HUES64 (cell line): ENCODE measurements around the gene CCR5AS.

Experiments used
- H3K27ac ChIP-seq: 2 replicates; pipeline ENCODE4 v1.7.0; 2013; ENCODE audit warnings: low read depth, low read length, inconsistent platforms
- H3K27me3 ChIP-seq: 2 replicates; pipeline ENCODE4 v1.6.1; 2013; ENCODE audit warnings: mild to moderate bottlenecking, low read length; ENCODE audit not compliant: insufficient read depth
- H3K36me3 ChIP-seq: 2 replicates; pipeline ENCODE4 v1.6.1; 2013; ENCODE audit warnings: mild to moderate bottlenecking, low read length; ENCODE audit not compliant: insufficient read depth
- H3K4me1 ChIP-seq: 2 replicates; pipeline ENCODE4 v1.6.1; 2013; ENCODE audit warnings: mild to moderate bottlenecking, low read length, moderate library complexity; ENCODE audit not compliant: insufficient read depth
- H3K4me3 ChIP-seq: 2 replicates; pipeline ENCODE4 v1.5.1; 2013; ENCODE audit warnings: mild to moderate bottlenecking, low read length, moderate library complexity
- H3K9ac ChIP-seq: 2 replicates; pipeline ENCODE4 v1.6.1; 2013; ENCODE audit warnings: mild to moderate bottlenecking, low read depth, low read length
- H3K9me3 ChIP-seq: 2 replicates; pipeline ENCODE4 v1.6.1; 2013; ENCODE audit warnings: low read depth, low read length; ENCODE audit not compliant: insufficient read depth
- WGBS: fragments of 150-250, 120-280 bp; methylation state at CpG from one replicate; pipeline ENCODE4 v1.1.7; 2013; ENCODE audit warnings: missing lambda C conversion rate; 5-methylcytosine and 5-hydroxymethylcytosine counted together

The CCR5AS gene

DNA sequence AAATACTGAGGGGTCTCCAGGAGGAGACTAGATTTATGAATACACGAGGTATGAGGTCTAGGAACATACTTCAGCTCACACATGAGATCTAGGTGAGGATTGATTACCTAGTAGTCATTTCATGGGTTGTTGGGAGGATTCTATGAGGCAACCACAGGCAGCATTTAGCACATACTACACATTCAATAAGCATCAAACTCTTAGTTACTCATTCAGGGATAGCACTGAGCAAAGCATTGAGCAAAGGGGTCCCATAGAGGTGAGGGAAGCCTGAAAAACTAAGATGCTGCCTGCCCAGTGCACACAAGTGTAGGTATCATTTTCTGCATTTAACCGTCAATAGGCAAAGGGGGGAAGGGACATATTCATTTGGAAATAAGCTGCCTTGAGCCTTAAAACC lies 31.6 kb downstream of the CCR5AS start:
- no peaks in the 10 kb centered on the region for H3K27me3 ChIP-seq

DNA sequence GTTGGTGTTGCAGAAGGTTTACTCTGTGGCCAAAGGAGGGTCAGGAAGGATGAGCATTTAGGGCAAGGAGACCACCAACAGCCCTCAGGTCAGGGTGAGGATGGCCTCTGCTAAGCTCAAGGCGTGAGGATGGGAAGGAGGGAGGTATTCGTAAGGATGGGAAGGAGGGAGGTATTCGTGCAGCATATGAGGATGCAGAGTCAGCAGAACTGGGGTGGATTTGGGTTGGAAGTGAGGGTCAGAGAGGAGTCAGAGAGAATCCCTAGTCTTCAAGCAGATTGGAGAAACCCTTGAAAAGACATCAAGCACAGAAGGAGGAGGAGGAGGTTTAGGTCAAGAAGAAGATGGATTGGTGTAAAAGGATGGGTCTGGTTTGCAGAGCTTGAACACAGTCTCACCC lies 32.1 kb downstream of the CCR5AS start:
- Histone ChIP-seq H3K27me3 (no peaks in the 10 kb centered on the region), H3K4me1 (no peaks in the 10 kb centered on the region), H3K36me3 (no peaks in the 10 kb centered on the region), H3K9ac (no peak overlapping the region), H3K9me3 (no peaks in the 10 kb centered on the region), H3K27ac (no peak overlapping the region), H3K4me3 (no peak overlapping the region)
- WGBS, result 87% methylated on average over 3 of the region's 3 CpGs

More for the DNA sequence above, 31.6 kb downstream of the CCR5AS start:
- Histone ChIP-seq H3K4me1 (0 out of 2 replicates have a peak, but pooled peaks cover 2% of the 10 kb centered on the region), H3K9ac (no peak overlapping the region), H3K9me3 (no peaks in the 10 kb centered on the region), H3K36me3 (no peaks in the 10 kb centered on the region), H3K4me3 (no peak overlapping the region), H3K27ac (no peak overlapping the region)
- WGBS, result 92% methylated on average over 2 of the region's 2 CpGs

DNA sequence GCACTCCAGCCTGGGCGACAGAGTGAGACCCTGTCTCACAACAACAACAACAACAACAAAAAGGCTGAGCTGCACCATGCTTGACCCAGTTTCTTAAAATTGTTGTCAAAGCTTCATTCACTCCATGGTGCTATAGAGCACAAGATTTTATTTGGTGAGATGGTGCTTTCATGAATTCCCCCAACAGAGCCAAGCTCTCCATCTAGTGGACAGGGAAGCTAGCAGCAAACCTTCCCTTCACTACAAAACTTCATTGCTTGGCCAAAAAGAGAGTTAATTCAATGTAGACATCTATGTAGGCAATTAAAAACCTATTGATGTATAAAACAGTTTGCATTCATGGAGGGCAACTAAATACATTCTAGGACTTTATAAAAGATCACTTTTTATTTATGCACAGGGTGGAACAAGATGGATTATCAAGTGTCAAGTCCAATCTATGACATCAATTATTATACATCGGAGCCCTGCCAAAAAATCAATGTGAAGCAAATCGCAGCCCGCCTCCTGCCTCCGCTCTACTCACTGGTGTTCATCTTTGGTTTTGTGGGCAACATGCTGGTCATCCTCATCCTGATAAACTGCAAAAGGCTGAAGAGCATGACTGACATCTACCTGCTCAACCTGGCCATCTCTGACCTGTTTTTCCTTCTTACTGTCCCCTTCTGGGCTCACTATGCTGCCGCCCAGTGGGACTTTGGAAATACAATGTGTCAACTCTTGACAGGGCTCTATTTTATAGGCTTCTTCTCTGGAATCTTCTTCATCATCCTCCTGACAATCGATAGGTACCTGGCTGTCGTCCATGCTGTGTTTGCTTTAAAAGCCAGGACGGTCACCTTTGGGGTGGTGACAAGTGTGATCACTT lies 34.1 kb downstream of the CCR5AS start:
- no peaks in the 10 kb centered on the region for H3K27me3 ChIP-seq
- H3K27ac ChIP-seq, result no peak overlapping the region
- no peaks in the 10 kb centered on the region for H3K9me3 ChIP-seq
- H3K36me3 ChIP-seq, result no peaks in the 10 kb centered on the region
- 93% methylated on average over 9 of the region's 9 CpGs for WGBS
- H3K4me1 ChIP-seq, result no peaks in the 10 kb centered on the region
- H3K4me3 ChIP-seq, result no peak overlapping the region
- H3K9ac ChIP-seq, result no peak overlapping the region

DNA sequence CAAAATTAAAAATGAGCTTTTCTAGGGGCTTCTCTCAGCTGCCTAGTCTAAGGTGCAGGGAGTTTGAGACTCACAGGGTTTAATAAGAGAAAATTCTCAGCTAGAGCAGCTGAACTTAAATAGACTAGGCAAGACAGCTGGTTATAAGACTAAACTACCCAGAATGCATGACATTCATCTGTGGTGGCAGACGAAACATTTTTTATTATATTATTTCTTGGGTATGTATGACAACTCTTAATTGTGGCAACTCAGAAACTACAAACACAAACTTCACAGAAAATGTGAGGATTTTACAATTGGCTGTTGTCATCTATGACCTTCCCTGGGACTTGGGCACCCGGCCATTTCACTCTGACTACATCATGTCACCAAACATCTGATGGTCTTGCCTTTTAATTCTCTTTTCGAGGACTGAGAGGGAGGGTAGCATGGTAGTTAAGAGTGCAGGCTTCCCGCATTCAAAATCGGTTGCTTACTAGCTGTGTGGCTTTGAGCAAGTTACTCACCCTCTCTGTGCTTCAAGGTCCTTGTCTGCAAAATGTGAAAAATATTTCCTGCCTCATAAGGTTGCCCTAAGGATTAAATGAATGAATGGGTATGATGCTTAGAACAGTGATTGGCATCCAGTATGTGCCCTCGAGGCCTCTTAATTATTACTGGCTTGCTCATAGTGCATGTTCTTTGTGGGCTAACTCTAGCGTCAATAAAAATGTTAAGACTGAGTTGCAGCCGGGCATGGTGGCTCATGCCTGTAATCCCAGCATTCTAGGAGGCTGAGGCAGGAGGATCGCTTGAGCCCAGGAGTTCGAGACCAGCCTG lies 35.1 kb downstream of the CCR5AS start:
- Histone ChIP-seq H3K4me3 (no peak overlapping the region), H3K27me3 (no peaks in the 10 kb centered on the region), H3K27ac (no peak overlapping the region), H3K4me1 (no peaks in the 10 kb centered on the region), H3K9ac (no peak overlapping the region), H3K36me3 (no peaks in the 10 kb centered on the region), H3K9me3 (no peaks in the 10 kb centered on the region)
- WGBS, result 80% methylated on average over 9 of the region's 10 CpGs

DNA sequence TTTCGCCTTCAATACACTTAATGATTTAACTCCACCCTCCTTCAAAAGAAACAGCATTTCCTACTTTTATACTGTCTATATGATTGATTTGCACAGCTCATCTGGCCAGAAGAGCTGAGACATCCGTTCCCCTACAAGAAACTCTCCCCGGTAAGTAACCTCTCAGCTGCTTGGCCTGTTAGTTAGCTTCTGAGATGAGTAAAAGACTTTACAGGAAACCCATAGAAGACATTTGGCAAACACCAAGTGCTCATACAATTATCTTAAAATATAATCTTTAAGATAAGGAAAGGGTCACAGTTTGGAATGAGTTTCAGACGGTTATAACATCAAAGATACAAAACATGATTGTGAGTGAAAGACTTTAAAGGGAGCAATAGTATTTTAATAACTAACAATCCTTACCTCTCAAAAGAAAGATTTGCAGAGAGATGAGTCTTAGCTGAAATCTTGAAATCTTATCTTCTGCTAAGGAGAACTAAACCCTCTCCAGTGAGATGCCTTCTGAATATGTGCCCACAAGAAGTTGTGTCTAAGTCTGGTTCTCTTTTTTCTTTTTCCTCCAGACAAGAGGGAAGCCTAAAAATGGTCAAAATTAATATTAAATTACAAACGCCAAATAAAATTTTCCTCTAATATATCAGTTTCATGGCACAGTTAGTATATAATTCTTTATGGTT lies 35.9 kb downstream of the CCR5AS start, which contains the start of gene CCR5:
Gene CCR5 (plus strand): TSS at position 108 of the 680 bp plus-strand sequence. CDS start 1,957 bp downstream, outside the sequence.
- no peak within 1 kb of the TSS for H3K4me3 ChIP-seq
- H3K9me3 ChIP-seq, result no peaks in the 10 kb centered on the region
- H3K36me3 ChIP-seq, result no peaks in the 10 kb centered on the region
- no peak within 1 kb of the TSS for H3K9ac ChIP-seq
- no peaks in the 10 kb centered on the region for H3K27me3 ChIP-seq
- WGBS, result 91% methylated on average over 3 of the region's 5 CpGs
- no peak within 1 kb of the TSS for H3K27ac ChIP-seq
- H3K4me1 ChIP-seq, result no peaks in the 10 kb centered on the region

DNA sequence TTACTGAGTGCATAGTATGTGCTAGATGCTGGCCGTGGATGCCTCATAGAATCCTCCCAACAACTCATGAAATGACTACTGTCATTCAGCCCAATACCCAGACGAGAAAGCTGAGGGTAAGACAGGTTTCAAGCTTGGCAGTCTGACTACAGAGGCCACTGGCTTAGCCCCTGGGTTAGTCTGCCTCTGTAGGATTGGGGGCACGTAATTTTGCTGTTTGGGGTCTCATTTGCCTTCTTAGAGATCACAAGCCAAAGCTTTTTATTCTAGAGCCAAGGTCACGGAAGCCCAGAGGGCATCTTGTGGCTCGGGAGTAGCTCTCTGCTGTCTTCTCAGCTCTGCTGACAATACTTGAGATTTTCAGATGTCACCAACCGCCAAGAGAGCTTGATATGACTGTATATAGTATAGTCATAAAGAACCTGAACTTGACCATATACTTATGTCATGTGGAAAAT lies 37.2 kb downstream of the CCR5AS start:
- Histone ChIP-seq H3K9me3 (no peaks in the 10 kb centered on the region), H3K4me3 (no peak overlapping the region), H3K36me3 (no peaks in the 10 kb centered on the region), H3K4me1 (no peaks in the 10 kb centered on the region), H3K27me3 (no peaks in the 10 kb centered on the region), H3K9ac (no peak overlapping the region), H3K27ac (no peak overlapping the region)
- 89% methylated on average over 5 of the region's 6 CpGs for WGBS

DNA sequence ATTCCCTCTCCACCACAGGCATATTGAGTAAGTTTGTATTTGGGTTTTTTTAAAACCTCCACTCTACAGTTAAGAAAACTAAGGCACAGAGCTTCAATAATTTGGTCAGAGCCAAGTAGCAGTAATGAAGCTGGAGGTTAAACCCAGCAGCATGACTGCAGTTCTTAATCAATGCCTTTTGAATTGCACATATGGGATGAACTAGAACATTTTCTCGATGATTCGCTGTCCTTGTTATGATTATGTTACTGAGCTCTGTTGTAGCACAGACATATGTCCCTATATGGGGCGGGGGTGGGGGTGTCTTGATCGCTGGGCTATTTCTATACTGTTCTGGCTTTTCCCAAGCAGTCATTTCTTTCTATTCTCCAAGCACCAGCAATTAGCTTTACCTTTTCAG lies 37.7 kb downstream of the CCR5AS start:
- 96% methylated on average over 4 of the region's 4 CpGs for WGBS

DNA sequence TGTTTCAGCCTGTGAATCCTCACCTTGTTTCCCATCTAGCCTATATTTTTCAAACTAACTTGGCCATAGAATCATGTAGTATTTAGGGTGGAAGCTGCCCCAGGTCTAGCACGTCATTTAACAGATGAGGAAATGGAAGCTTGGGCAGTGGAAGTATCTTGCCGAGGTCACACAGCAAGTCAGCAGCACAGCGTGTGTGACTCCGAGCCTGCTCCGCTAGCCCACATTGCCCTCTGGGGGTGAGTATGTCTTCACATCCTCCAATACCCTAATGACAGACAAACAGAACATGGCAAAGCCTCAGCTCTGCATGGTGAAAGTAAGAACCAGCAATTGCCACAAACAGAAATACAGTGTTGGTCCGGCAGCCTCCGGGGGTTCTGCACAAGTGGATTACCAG lies 38.3 kb downstream of the CCR5AS start:
- Histone ChIP-seq H3K9me3 (no peaks in the 10 kb centered on the region), H3K4me1 (no peaks in the 10 kb centered on the region), H3K27me3 (no peaks in the 10 kb centered on the region), H3K27ac (no peak overlapping the region), H3K36me3 (no peaks in the 10 kb centered on the region), H3K4me3 (no peak overlapping the region), H3K9ac (no peak overlapping the region)
- WGBS, result 51% methylated on average over 7 of the region's 7 CpGs

More for the DNA sequence above, 37.7 kb downstream of the CCR5AS start:
- Histone ChIP-seq H3K9me3 (no peaks in the 10 kb centered on the region), H3K4me1 (no peaks in the 10 kb centered on the region), H3K27me3 (no peaks in the 10 kb centered on the region), H3K36me3 (no peaks in the 10 kb centered on the region), H3K9ac (no peak overlapping the region), H3K4me3 (no peak overlapping the region), H3K27ac (no peak overlapping the region)

DNA sequence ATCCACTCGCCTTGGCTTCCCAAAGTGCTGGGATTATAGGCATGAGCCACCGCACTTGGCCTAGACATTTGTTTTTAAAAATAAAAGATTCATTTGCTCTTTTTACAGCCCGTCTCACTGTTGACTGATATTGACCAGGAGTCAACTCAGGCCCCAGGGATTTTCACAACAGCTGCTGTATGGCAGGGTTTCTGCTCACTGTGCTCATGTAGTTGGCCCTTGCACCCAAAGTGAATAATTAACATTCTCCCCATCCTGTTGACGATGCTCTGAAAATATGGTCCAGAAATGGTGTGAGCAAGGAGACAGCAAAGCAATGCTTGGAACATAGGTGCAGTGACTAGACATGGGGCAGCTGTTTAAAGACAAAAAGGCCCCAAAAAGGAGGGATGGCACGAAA lies 39.1 kb downstream of the CCR5AS start:
- H3K27me3 ChIP-seq, result no peaks in the 10 kb centered on the region
- H3K4me3 ChIP-seq, result no peak overlapping the region

DNA sequence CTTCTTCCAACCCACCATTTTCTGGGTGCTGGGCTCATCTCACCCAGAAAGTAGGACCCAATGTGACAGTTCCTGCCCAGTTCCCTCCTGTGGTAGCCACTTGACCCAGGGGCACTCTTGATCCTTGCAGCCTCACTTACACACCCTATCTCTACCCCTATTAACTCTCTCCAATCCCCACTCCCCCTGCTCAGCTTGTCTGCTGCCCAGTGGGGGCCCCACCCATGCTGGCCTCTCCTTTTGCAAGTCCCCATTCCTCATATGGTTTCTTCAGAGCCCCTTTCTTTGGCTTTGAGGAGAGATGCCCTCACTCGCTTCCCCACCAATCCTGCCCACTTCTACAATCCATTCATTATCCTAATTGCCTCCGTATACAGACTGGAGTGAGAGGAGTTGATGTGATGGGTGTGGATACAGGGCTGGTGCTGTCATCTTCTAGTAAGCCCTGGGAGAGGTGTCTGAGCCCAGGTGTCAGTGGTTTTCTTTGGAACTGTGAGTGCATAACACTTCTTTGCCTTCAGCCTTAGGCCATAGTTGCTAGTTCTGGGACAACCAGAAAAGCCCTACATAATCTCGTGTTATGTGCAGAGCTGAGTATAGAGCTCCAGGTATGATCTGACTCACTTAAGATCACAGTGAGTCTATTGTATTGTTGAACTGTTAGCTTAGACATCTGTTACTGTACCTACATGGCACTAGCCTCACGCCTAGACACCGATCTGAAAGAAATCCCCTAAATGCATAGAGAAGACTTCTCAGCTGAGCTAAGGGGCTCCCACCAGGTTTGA lies 40.9 kb downstream of the CCR5AS start:
- no peaks in the 10 kb centered on the region for H3K9me3 ChIP-seq
- no peaks in the 10 kb centered on the region for H3K4me1 ChIP-seq
- 98% methylated on average over 5 of the region's 5 CpGs for WGBS
- no peaks in the 10 kb centered on the region for H3K27me3 ChIP-seq
- no peak overlapping the region for H3K27ac ChIP-seq
- no peak overlapping the region for H3K9ac ChIP-seq
- H3K4me3 ChIP-seq, result no peak overlapping the region
- H3K36me3 ChIP-seq, result no peaks in the 10 kb centered on the region

More for the DNA sequence above, 39.1 kb downstream of the CCR5AS start:
- Histone ChIP-seq H3K36me3 (no peaks in the 10 kb centered on the region), H3K4me1 (no peaks in the 10 kb centered on the region), H3K27ac (no peak overlapping the region), H3K9ac (no peak overlapping the region), H3K9me3 (no peaks in the 10 kb centered on the region)
- 93% methylated on average over 5 of the region's 5 CpGs for WGBS
